ENCODE results near the gene ZNF646. TPM values are rescaled to one million over a fixed set of nuclear protein-coding genes. Genes with fewer than 3 reads are reported as not detected.

Gene ZNF646
- total RNA-seq, 4 donors from 2014 or later: 3.3 to 17.3 (median 15.1) TPM

- Histone ChIP-seq H3K27me3 (no peaks in the 10 kb centered on the region), H3K27ac (no peak overlapping the region), H3K9me3 (no peaks in the 10 kb centered on the region), H3K4me3 (no peak overlapping the region), H3K36me3 (no peaks in the 10 kb centered on the region), H3K4me1 (no peaks in the 10 kb centered on the region)
- no peak for DNase-seq
- TF ChIP-seq POLR2A (IDR thresholded peaks at IDR 0.05): no peak
- TF ChIP-seq, protein P1, sequence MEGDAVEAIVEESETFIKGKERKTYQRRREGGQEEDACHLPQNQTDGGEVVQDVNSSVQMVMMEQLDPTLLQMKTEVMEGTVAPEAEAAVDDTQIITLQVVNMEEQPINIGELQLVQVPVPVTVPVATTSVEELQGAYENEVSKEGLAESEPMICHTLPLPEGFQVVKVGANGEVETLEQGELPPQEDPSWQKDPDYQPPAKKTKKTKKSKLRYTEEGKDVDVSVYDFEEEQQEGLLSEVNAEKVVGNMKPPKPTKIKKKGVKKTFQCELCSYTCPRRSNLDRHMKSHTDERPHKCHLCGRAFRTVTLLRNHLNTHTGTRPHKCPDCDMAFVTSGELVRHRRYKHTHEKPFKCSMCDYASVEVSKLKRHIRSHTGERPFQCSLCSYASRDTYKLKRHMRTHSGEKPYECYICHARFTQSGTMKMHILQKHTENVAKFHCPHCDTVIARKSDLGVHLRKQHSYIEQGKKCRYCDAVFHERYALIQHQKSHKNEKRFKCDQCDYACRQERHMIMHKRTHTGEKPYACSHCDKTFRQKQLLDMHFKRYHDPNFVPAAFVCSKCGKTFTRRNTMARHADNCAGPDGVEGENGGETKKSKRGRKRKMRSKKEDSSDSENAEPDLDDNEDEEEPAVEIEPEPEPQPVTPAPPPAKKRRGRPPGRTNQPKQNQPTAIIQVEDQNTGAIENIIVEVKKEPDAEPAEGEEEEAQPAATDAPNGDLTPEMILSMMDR (IDR thresholded peaks at IDR 0.05): no peak
- intact Hi-C loops (cut with DNase I; ENCODE audit: low total_unique reads): no loop called here
Observed at GRCh38 chr16:31082368-31083045, 8.3 kb downstream of the ZNF646 start.

GRCh38 chr16:31083081-31083480 is 8.9 kb downstream of the ZNF646 start:
- TF ChIP-seq POLR2A (IDR thresholded peaks at IDR 0.05): no peak
- TF ChIP-seq, protein P1 (IDR thresholded peaks at IDR 0.05): no peak
- intact Hi-C loops (cut with DNase I; ENCODE audit: low total_unique reads): no loop called here
- Histone ChIP-seq H3K4me1 (no peaks in the 10 kb centered on the region), H3K27ac (no peak overlapping the region), H3K27me3 (no peaks in the 10 kb centered on the region), H3K4me3 (no peak overlapping the region), H3K36me3 (no peaks in the 10 kb centered on the region), H3K9me3 (no peaks in the 10 kb centered on the region)
- no peak for DNase-seq

DNA sequence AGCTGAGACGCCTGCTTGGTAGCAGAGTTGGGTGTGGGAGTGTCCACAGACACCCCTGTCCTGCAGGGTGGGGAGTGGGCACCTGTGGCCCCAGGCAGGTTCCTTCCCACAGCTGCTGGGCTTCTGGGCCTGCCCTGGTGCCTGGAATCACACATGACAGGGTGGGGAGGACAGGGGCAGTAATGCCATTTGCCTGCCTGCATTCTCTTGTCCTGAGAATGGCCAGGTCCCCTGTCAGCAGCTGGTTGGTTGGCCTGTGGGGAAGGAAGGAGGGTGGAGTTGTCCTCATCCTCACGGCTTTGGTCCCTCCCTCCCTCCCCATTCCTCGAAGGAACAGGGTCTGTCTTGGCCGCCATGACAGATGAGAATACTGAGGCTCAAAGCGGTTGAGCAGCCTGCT is 9.3 kb downstream of the ZNF646 start:
- no peak for DNase-seq
- no peak for TF ChIP-seq POLR2A (IDR thresholded peaks at IDR 0.05)
- TF ChIP-seq, protein P1 (IDR thresholded peaks at IDR 0.05): no peak
- intact Hi-C loops (cut with DNase I; ENCODE audit: low total_unique reads): no loop called here
- H3K36me3 ChIP-seq: no peaks in the 10 kb centered on the region
- H3K27me3 ChIP-seq: no peaks in the 10 kb centered on the region
- no peak overlapping the region for H3K4me3 ChIP-seq
- H3K27ac ChIP-seq: no peak overlapping the region
- H3K4me1 ChIP-seq: no peaks in the 10 kb centered on the region
- H3K9me3 ChIP-seq: no peaks in the 10 kb centered on the region

DNA sequence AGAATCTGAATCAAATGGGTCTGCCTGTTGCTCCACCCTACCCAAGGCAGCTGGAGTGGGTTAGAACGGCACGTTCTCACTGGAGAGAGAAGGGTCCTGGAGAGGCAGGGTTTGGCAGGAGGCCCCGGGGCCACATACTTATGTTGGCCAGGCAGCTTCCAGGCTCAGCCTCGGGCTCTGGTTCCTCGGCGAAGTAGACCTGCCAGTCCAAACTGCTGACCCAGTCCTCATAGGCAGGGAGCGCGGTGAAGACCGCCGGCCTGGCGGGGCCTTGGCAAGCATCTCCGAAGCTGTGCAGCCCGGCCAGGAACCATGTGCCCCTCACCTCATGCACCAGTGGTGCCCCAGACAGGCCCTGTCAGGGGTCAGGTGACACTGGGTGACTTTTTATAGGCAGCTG is 9.8 kb downstream of the ZNF646 start:
- H3K4me1 ChIP-seq: no peaks in the 10 kb centered on the region
- no peak for TF ChIP-seq POLR2A (IDR thresholded peaks at IDR 0.05)
- TF ChIP-seq, protein P1 (IDR thresholded peaks at IDR 0.05): no peak
- intact Hi-C loops (cut with DNase I; ENCODE audit: low total_unique reads): no loop called here
- no peak overlapping the region for H3K4me3 ChIP-seq
- H3K36me3 ChIP-seq: no peaks in the 10 kb centered on the region
- no peaks in the 10 kb centered on the region for H3K27me3 ChIP-seq
- no peaks in the 10 kb centered on the region for H3K9me3 ChIP-seq
- no peak for DNase-seq
- H3K27ac ChIP-seq: no peak overlapping the region

DNA sequence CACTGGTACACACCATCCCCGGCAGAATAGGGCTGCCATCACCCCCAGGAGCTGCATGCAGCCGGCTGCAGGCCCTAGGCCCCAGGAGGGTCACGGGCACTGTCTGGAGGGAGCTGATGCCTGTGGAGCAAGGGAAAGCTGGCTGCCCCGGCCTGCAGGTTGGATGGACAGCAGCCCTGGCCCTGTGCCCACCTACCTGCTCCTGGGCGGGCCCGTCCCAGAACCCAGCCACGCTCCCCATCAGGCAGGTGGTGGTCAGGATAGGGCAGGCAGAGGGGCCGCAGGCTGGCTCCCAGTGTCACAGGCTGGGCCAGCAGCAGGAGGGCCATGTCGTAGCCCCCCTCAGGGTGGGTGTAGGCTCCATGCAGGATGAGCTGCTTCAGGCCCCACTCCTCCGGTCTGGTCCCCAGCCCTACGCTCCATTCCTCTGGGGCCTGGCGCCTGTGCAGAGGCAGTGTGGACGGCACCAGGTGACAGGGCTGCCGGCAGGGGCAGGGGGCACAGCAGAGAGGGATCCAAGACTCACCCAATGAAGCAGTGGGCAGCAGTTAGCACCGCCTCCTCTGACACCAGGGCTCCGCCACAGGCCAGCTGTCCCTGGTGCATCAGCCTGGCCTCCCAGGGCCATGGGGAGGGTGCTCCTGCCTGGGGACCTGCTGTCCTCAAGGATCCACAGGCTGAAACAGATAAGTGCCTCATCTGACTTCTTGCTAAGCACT is 10.5 kb downstream of the ZNF646 start:
- no peaks in the 10 kb centered on the region for H3K36me3 ChIP-seq
- no peak for TF ChIP-seq POLR2A (IDR thresholded peaks at IDR 0.05)
- TF ChIP-seq, protein P1 (IDR thresholded peaks at IDR 0.05): no peak
- no peaks in the 10 kb centered on the region for H3K27me3 ChIP-seq
- no peak overlapping the region for H3K27ac ChIP-seq
- no peaks in the 10 kb centered on the region for H3K9me3 ChIP-seq
- intact Hi-C loops (cut with DNase I; ENCODE audit: low total_unique reads): no loop called here
- no peak overlapping the region for H3K4me3 ChIP-seq
- H3K4me1 ChIP-seq: no peaks in the 10 kb centered on the region
- no peak for DNase-seq
